ENCODE measurements around the gene OR2T29.
"Not testable (repeated sequence)": the region's sequence is repeated elsewhere in the genome, so short reads cannot be mapped to it uniquely, and the experiment has no call there.

Gene OR2T29

DNA sequence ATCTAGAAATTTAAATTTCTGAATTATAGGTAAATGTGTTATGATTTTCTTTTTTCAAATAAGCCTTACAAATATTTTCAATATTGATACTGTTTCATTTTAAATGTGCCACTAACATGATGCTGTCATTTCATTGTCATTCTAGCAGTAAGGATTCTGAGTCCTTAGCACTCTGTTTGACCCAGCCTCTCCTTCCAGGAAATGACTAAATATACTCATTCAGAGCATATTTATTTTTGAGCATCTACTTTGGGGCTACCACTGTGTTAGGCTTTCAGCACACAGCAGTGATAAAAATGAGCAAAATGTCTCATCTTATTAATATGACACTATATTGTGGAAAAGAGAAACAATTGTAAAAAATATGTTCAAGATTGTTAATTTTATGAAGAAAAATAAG lies 52.4 kb downstream of the OR2T29 start:
- not testable (repeated sequence) for DNase-seq (ENCODE audit: low read depth in 2 of 2)

DNA sequence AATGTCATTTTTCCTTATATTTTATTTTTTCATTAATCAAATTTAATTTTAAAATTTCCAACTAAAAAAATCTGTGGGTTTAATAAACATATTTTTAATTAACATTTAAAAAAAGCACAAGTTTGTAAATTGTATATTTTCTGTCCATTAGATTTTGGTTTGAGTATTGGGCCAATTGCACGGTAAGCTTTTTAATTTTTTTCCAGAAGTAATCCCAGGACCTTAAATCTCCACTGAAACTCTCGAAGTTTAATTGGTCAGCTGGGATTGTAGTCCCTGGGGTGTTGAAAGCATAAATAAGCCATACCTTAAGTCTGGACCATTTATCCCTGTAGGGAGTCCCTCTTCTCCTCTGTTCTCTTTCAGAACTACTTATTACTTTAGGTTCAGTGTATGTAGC lies 54.8 kb downstream of the OR2T29 start, which contains the start of gene OR2G6:
Gene OR2G6 (plus strand): TSS at position 301 of the 400 bp plus-strand sequence. CDS start 13,574 bp downstream, outside the sequence.
- DNase-seq (ENCODE audit: low read depth in 2 of 2), result not testable (repeated sequence)

Measured in fibroblast of skin of left quadriceps (primary cell).